A549 (cell line): ENCODE results near the gene AGPAT2. TPM values are rescaled to one million over a fixed set of nuclear protein-coding genes. Genes with fewer than 3 reads are reported as not detected.
A peak's percentile ranks its signal among the peaks of the same experiment; 100 is the strongest.

ENCODE experiments used
- ATAC-seq, 2 experiments: fragments of 200-7000 bp in 1 of 2; fragments of >200 bp in 1 of 2; cut with Nextera tagmentation in 1 of 2; cut with Tn5 transposase in 1 of 2; 3 replicates each; pipeline versions ENCODE4 v1.8.0 to v1.9.1; 2018 to 2020; ENCODE audit warnings: mild to moderate bottlenecking in 1 of 2, moderate library complexity in 1 of 2
- CTCF ChIA-PET: fragments of 300-600 bp; sonication (Branson Sonifier 250); formaldehyde crosslinking; extraction: SDS; loops from one replicate; lab custom pipeline; 2021; ENCODE audit warnings: antibody characterized with exemption, inconsistent platforms; lab: Yijun Ruan, JAX
- POLR2A ChIA-PET: fragments of 350-600 bp; formaldehyde crosslinking; extraction: SDS; loops from one replicate; lab custom pipeline; 2021; ENCODE audit warnings: antibody characterized with exemption, inconsistent platforms; lab: Yijun Ruan, JAX
- DNase-seq, 2 experiments: peaks; one replicate each; pipeline versions ENCODE4 v3.0.0 to v3.0.0-alpha.2; 2011 to 2016; ENCODE audit warnings: low read depth in 1 of 2, low spot score in 1 of 2
- FAIRE-seq: peaks from 2 replicates; lab custom pipeline; 2011; peaks lifted over from hg19 to GRCh38; lab: Jason Lieb, UNC
- H3K27ac ChIP-seq, 2 experiments: fragments of >200 bp; sonication (Bioruptor Twin); formaldehyde crosslinking; 3 replicates each; pipeline ENCODE4 v1.5.1; 2016 to 2017
- H3K4me1 ChIP-seq: fragments of >200 bp; sonication (Bioruptor Twin); formaldehyde crosslinking; 3 replicates; pipeline ENCODE4 v1.6.1; 2016
- H3K4me2 ChIP-seq: fragments of >200 bp; sonication (Bioruptor Twin); formaldehyde crosslinking; 3 replicates; pipeline ENCODE4 v1.6.1; 2016
- H3K4me3 ChIP-seq: fragments of >200 bp; sonication (Bioruptor Twin); formaldehyde crosslinking; 3 replicates; pipeline ENCODE4 v1.5.1; 2016
- H3K9me3 ChIP-seq: fragments of >200 bp; sonication (Bioruptor Twin); formaldehyde crosslinking; 3 replicates; pipeline ENCODE4 v1.6.1; 2016
- BCL3 ChIP-seq: fragments of >200 bp; sonication (Bioruptor Twin); formaldehyde crosslinking; IDR thresholded peaks from 3 replicates; pipeline ENCODE4 v1.6.1; 2016
- CBX2 ChIP-seq: fragments of 200-600 bp; sonication (generic); IDR thresholded peaks from 2 replicates; pipeline ENCODE4 v1.6.1; 2016; ENCODE audit warnings: low read depth, mild to moderate bottlenecking, borderline replicate concordance
- CEBPB ChIP-seq, 2 experiments: fragments of >200 bp in 1 of 2; sonication (Bioruptor Twin) in 1 of 2; formaldehyde crosslinking in 1 of 2; IDR thresholded peaks; 2 replicates each; pipeline ENCODE4 v1.6.1; 2012 to 2016
- CHD2 ChIP-seq: fragments of 150-350 bp; IDR thresholded peaks from 2 replicates; pipeline ENCODE4 v1.6.1; 2014; ENCODE audit warnings: low read length; ENCODE audit not compliant: partially characterized antibody
- E2F6 ChIP-seq: IDR thresholded peaks from 2 replicates; pipeline ENCODE4 v1.6.1; 2012; ENCODE audit warnings: low read depth, borderline replicate concordance
- GATA3 ChIP-seq: IDR thresholded peaks from 2 replicates; pipeline ENCODE4 v1.6.1; 2012; ENCODE audit warnings: borderline replicate concordance
- HDAC2 ChIP-seq: fragments of 200-600 bp; sonication (generic); IDR thresholded peaks from 2 replicates; pipeline ENCODE4 v1.6.1; 2016
- HES2 ChIP-seq: fragments of >200 bp; sonication (Bioruptor Twin); formaldehyde crosslinking; IDR thresholded peaks from 2 replicates; pipeline ENCODE4 v1.6.1; 2016
- HOXB13 ChIP-seq: fragments of 250-450 bp; sonication (Bioruptor Pico); IDR thresholded peaks from 2 replicates; pipeline ENCODE4 v1.5.0; 2020; ENCODE audit warnings: low read depth, mild to moderate bottlenecking, moderate library complexity
- HOXB5 ChIP-seq: fragments of 250-450 bp; sonication (Bioruptor Pico); IDR thresholded peaks from 2 replicates; pipeline ENCODE4 v1.5.0; 2020; ENCODE audit warnings: mild to moderate bottlenecking, moderate library complexity
- JUNB ChIP-seq: fragments of >200 bp; sonication (Bioruptor Twin); formaldehyde crosslinking; IDR thresholded peaks from 2 replicates; pipeline ENCODE4 v1.6.1; 2016
- MAZ ChIP-seq: fragments of 150-350 bp; IDR thresholded peaks from 2 replicates; pipeline ENCODE4 v1.6.1; 2014; ENCODE audit warnings: antibody characterized with exemption, low read depth, low read length, borderline replicate concordance
- MYC ChIP-seq: IDR thresholded peaks from 2 replicates; pipeline ENCODE4 v1.6.1; 2012; ENCODE audit warnings: mild to moderate bottlenecking, inconsistent platforms, low read length, improper control_type of control experiment, borderline replicate concordance
- NFE2L2 ChIP-seq: fragments of 150-350 bp; conservative IDR thresholded peaks from 2 replicates; pipeline ENCODE4 v1.6.1; 2014; ENCODE audit warnings: low read length
- NPAS2 ChIP-seq: fragments of 250-450 bp; sonication (Bioruptor Pico); IDR thresholded peaks from 2 replicates; pipeline ENCODE4 v1.8.0; 2022; ENCODE audit warnings: mild to moderate bottlenecking, moderate library complexity, borderline replicate concordance
- NR3C1 ChIP-seq: fragments of >200 bp; sonication (Bioruptor Twin); formaldehyde crosslinking; IDR thresholded peaks from 3 replicates; pipeline ENCODE4 v1.6.1; 2017
- PBX3 ChIP-seq: IDR thresholded peaks from 2 replicates; pipeline ENCODE4 v1.6.1; 2012
- RARB ChIP-seq: fragments of 250-450 bp; sonication (Bioruptor Pico); IDR thresholded peaks from 2 replicates; pipeline ENCODE4 v1.8.0; 2021; ENCODE audit warnings: mild to moderate bottlenecking, moderate library complexity
- RCOR1 ChIP-seq: fragments of 150-350 bp; IDR thresholded peaks from 2 replicates; pipeline ENCODE4 v1.6.1; 2014; ENCODE audit warnings: antibody characterized with exemption, low read length, low read depth
- SREBF2 ChIP-seq: fragments of 450-650 bp; IDR thresholded peaks from 2 replicates; pipeline ENCODE4 v1.6.1; 2014; ENCODE audit warnings: mild to moderate bottlenecking, moderate library complexity
- ZFP36 ChIP-seq: fragments of 450-650 bp; IDR thresholded peaks from 2 replicates; pipeline ENCODE4 v1.6.1; 2014; ENCODE audit warnings: borderline replicate concordance; ENCODE audit not compliant: partially characterized antibody
- ZNF302 ChIP-seq: fragments of 250-450 bp; sonication (Bioruptor Pico); IDR thresholded peaks from 2 replicates; pipeline ENCODE4 v1.9.0; 2021; ENCODE audit warnings: inconsistent platforms, mild to moderate bottlenecking, moderate library complexity
- WGBS: methylation state at CpG from one replicate; pipeline ENCODE4 v1.1.6; 2017; ENCODE audit errors: missing lambda C conversion rate; 5-methylcytosine and 5-hydroxymethylcytosine counted together
- polyA plus RNA-seq, 4 experiments: library from polyadenylated mRNA; depleted of rRNA in 3 of 4; stranded (reverse); fragments of >200 nt; fragmentation: RNase III in 1 of 4; extraction: RNeasy Plus Mini Kit Qiagen cat#74134 plus additional on column Dnase treatment in 1 of 4; gene quantifications; 2 replicates in 3 of 4; 3 replicates in 1 of 4; pipeline ENCODE4 v1.2.3, GENCODE V29; 2011 to 2017

Gene AGPAT2
- polyA plus RNA-seq, 2 of the 4 experiments (the other 2 are of a cell fraction) = 32.3 to 49.5 TPM

DNA sequence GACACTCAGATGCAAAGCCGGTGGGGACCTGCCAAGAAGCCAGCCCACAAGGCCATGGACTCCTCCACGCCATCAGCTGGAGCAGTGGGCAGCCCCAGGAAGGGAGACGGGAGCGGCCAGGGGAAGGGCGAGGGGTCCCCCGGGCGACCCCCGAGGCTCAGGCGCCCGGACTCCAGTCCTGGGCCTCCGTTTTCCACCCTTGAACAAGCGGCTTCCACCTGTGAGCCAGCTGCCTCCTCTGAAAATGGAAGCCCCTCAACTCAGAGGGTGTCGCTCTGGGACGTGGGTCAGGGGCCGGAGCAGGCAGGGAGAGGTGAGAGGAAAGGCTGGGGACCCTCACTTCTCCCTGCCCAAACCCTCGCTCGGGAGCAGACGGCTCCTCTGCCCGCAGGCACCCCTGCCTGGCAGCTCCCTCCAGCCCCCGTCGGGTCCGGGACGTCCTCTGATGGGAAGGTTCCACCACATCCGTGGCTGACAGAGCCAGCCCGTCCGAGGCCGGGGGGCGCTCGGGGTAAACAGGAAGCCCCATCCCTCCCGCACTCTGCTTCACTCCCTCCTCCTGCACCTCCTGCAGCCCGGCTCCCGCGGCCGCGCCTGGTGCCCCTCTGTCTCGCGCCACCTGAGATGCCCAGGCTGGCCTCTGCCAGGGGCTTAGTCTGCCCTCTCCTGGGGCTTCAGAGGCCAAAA lies 28.3 kb downstream of the AGPAT2 start:
- DNase-seq = no peak
- 78% methylated on average over 19 of the region's 37 CpGs for WGBS
- ChIA-PET CTCF (interaction anchor here (1.6 to 2.9 kb wide), 2 partner anchors 15 to 175 kb away, joined by 5 to 11 read pairs; no protein-coding TSS in a partner anchor), POLR2A (no interaction called here)
- no peak overlapping the region for H3K27ac ChIP-seq
- no peak for FAIRE-seq
- no peak overlapping the region for H3K4me3 ChIP-seq
- no peaks in the 10 kb centered on the region for H3K9me3 ChIP-seq
- ATAC-seq = no peak
- H3K4me1 ChIP-seq = peaks cover 3% of the 10 kb centered on the region; the same call in 1 of the 3 replicates
- TF ChIP-seq RARB (CRISPR knock-in tag) = no peak
- TF ChIP-seq HOXB5 (CRISPR knock-in tag) = no peak
- TF ChIP-seq NFE2L2 = no peak
- no peak for TF ChIP-seq MAZ
- no peak for TF ChIP-seq CBX2
- no peak for TF ChIP-seq MYC
- no peak for TF ChIP-seq ZNF302 (CRISPR knock-in tag)
- TF ChIP-seq ZFP36 = no peak
- no peak for TF ChIP-seq CHD2
- no peak for TF ChIP-seq PBX3
- no peak for TF ChIP-seq NPAS2 (CRISPR knock-in tag)
- TF ChIP-seq HOXB13 (CRISPR knock-in tag) = no peak
- H3K4me2 ChIP-seq = no peak overlapping the region

- ATAC-seq (no peak), FAIRE-seq (no peak), DNase-seq (no peak)
- POLR2A ChIA-PET = no interaction called here
- H3K4me2 ChIP-seq = no peak overlapping the region
- 63% methylated on average over 26 of the region's 31 CpGs for WGBS
- TF ChIP-seq ZNF302 (CRISPR knock-in tag) (no peak), ZFP36 (peak; percentile 75), CHD2 (no peak), JUNB (no peak)
- no peak overlapping the region for H3K27ac ChIP-seq
- H3K4me3 ChIP-seq = no peak overlapping the region
- CTCF ChIA-PET = interaction anchor here (0.9 to 3.5 kb wide), 6 partner anchors 11 to 174 kb away, joined by 3 to 15 read pairs (median 5); no protein-coding TSS in a partner anchor
- H3K9me3 ChIP-seq = no peaks in the 10 kb centered on the region
- H3K4me1 ChIP-seq = peaks cover 3% of the 10 kb centered on the region; the same call in 1 of the 3 replicates
These were observed 29.0 kb downstream of the AGPAT2 start for GRCh38 chr9:136657974-136658848.

DNA sequence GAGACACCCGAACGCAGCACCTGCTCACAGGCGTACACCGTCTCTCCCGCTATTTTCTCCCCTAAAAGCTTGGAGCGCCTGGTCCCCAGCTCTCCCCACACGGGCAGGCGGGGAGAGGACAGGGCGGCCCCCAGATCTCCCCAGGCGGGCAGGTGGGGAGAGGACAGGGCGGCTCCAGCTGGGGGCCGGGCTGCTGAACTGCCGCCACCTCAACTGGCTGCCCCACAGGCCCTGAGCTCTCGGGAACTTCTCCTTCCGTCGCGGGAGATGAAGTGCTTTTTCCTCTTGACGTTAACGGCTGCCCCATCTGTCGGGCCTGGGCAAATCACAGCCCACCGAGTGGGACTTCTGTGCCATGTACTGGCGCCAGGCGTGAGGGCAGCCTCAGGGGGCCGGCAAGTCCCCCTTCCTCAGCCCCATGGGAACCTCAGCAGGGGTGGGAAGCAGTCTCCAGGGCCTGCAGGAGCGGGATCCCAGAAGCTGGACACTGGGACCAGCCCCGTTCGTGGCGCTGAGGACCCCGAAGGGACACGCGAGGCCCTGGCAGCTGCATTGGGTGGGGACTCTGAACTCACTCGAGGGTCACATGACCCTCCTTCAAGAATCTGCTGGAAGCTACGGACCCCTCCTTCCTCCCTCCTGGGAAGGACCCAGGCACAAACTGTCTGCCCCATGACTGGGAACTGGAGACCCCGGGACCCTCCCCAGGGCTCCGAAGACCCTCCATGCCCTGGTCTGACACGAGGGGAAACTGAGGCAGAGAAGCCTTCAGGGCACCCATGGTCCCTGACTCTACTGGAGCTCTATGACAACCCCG lies 30.3 kb downstream of the AGPAT2 start:
- FAIRE-seq = no peak
- TF ChIP-seq BCL3 (no peak), GATA3 (no peak), HDAC2 (no peak), SREBF2 (no peak), MAZ (no peak), RARB (CRISPR knock-in tag) (no peak), HES2 (no peak), CEBPB (IDR thresholded peaks at IDR 0.05) (no peak), E2F6 (no peak), NR3C1 (no peak), RCOR1 (no peak)
- TF ChIP-seq, all 56 proteins: peak for 0
- Histone ChIP-seq H3K4me3 (no peak overlapping the region), H3K4me1 (peaks cover 3% of the 10 kb centered on the region; the same call in 1 of the 3 replicates), H3K9me3 (no peaks in the 10 kb centered on the region), H3K4me2 (no peak overlapping the region), H3K27ac (no peak overlapping the region)
- DNase-seq (no peak), ATAC-seq (no peak)
- 76% methylated on average over 26 of the region's 37 CpGs for WGBS
- POLR2A ChIA-PET = no interaction called here
- CTCF ChIA-PET = interaction anchor here (0.7 to 3.5 kb wide), 11 partner anchors 10 to 185 kb away, joined by 3 to 15 read pairs (median 6); no protein-coding TSS in a partner anchor
